Uterus (tissue), 4 donors: Measurements from ENCODE around the gene C10orf95. TPM values are rescaled to one million over a fixed set of nuclear protein-coding genes. Genes with fewer than 3 reads are reported as not detected.

Experiments used
- DNase-seq, 2 donors: peaks; one replicate each; pipeline ENCODE4 v3.0.0-alpha.2; 2019 to 2020
- H3K27ac ChIP-seq, 2 donors: fragments of 200-600 bp; sonication (generic); 1 replicate in 1 of 2; 2 replicates in 1 of 2; pipeline ENCODE4 v1.5.1; 2016 to 2018
- H3K27me3 ChIP-seq, 2 donors: fragments of 200-600 bp; sonication (generic); one replicate each; pipeline ENCODE4 v1.5.1; 2018 to 2019; ENCODE audit warnings: control low read depth in 1 of 2
- H3K36me3 ChIP-seq, 2 donors: fragments of 200-600 bp; sonication (generic); one replicate each; pipeline ENCODE4 v1.5.1; 2019; ENCODE audit warnings: control low read depth in 1 of 2
- H3K4me1 ChIP-seq, 2 donors: fragments of 200-600 bp; sonication (generic); one replicate each; pipeline ENCODE4 v1.5.1; 2018 to 2019; ENCODE audit warnings: control low read depth in 1 of 2
- H3K4me3 ChIP-seq, 2 donors: fragments of 200-600 bp; sonication (generic); 1 replicate in 1 of 2; 2 replicates in 1 of 2; pipeline ENCODE4 v1.5.1; 2018 to 2019; ENCODE audit warnings: mild to moderate bottlenecking in 1 of 2
- H3K9me3 ChIP-seq, 2 donors: fragments of 200-600 bp; sonication (generic); one replicate each; pipeline ENCODE4 v1.5.1; 2019; ENCODE audit warnings: control low read depth in 1 of 2
- POLR2A ChIP-seq, 2 donors: fragments of 450-650 bp; IDR thresholded peaks; one replicate each; pipeline ENCODE4 v1.6.1; 2016; ENCODE audit warnings: antibody characterized with exemption in 2 of 2, mild to moderate bottlenecking in 1 of 2, moderate library complexity in 1 of 2
- intact Hi-C: fragments of 100-400 bp; cut with DNase I; formaldehyde crosslinking; loops from one replicate; pipeline ENCODE4 v1.15.1; 2023; ENCODE audit warnings: low total_unique reads
- total RNA-seq, 4 donors: library from RNA; depleted of rRNA in 3 of 4; stranded (reverse); fragments of >200 nt in 3 of 4; gene quantifications; one replicate each; pipeline versions ENCODE4 v1.1.0 to v1.2.4, GENCODE V29; 2014 to 2023
- TF ChIP-seq, protein P1 (sequence below), 4 experiments: fragments of 200-600 bp in 2 of 4; fragments of 450-650 bp in 2 of 4; sonication (generic) in 2 of 4; IDR thresholded peaks; one replicate each; pipeline ENCODE4 v1.5.1; 2016 to 2019; ENCODE audit warnings: antibody characterized with exemption in 4 of 4, mild to moderate bottlenecking in 2 of 4, moderate library complexity in 1 of 4
- donor health status: DM: yes; HTN: yes; CAD: no.

The C10orf95 gene
- total RNA-seq, 4 donors from 2014 or later, result 0.21 TPM; not detected in 3

DNA sequence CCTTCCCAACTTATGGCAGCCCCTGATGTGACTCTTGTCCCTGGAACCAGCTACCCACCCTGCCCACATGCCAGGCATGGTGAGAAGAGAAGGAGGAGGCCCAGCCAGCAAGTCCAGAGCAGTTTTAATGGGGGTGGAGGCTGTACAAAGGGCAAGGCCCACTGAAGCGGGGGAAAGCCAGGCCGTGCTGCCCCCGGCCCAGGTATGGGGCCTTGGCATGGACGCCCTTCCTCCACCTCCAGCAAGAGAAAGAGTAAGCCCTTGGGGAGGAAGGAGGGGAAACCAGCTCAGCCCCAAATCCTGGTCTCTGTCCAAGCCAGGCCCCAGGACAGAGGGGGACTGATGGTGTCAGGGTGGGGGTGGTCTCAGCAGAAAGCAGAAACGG lies 48.8 kb downstream of the C10orf95 start:
- TF ChIP-seq POLR2A (IDR thresholded peaks at IDR 0.05), result no peak
- TF ChIP-seq, protein P1, sequence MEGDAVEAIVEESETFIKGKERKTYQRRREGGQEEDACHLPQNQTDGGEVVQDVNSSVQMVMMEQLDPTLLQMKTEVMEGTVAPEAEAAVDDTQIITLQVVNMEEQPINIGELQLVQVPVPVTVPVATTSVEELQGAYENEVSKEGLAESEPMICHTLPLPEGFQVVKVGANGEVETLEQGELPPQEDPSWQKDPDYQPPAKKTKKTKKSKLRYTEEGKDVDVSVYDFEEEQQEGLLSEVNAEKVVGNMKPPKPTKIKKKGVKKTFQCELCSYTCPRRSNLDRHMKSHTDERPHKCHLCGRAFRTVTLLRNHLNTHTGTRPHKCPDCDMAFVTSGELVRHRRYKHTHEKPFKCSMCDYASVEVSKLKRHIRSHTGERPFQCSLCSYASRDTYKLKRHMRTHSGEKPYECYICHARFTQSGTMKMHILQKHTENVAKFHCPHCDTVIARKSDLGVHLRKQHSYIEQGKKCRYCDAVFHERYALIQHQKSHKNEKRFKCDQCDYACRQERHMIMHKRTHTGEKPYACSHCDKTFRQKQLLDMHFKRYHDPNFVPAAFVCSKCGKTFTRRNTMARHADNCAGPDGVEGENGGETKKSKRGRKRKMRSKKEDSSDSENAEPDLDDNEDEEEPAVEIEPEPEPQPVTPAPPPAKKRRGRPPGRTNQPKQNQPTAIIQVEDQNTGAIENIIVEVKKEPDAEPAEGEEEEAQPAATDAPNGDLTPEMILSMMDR (IDR thresholded peaks at IDR 0.05), result no peak
- no peaks in the 10 kb centered on the region for H3K36me3 ChIP-seq
- DNase-seq, result no peak
- intact Hi-C loops, result no loop called here
- peak overlapping the region in 1 of 2 donors; percentile 27 for H3K27ac ChIP-seq
- no peaks in the 10 kb centered on the region for H3K27me3 ChIP-seq
- no peak overlapping the region for H3K4me3 ChIP-seq
- peaks cover 0 to 11% of the 10 kb centered on the region in 2 donors for H3K4me1 ChIP-seq
- no peaks in the 10 kb centered on the region for H3K9me3 ChIP-seq

DNA sequence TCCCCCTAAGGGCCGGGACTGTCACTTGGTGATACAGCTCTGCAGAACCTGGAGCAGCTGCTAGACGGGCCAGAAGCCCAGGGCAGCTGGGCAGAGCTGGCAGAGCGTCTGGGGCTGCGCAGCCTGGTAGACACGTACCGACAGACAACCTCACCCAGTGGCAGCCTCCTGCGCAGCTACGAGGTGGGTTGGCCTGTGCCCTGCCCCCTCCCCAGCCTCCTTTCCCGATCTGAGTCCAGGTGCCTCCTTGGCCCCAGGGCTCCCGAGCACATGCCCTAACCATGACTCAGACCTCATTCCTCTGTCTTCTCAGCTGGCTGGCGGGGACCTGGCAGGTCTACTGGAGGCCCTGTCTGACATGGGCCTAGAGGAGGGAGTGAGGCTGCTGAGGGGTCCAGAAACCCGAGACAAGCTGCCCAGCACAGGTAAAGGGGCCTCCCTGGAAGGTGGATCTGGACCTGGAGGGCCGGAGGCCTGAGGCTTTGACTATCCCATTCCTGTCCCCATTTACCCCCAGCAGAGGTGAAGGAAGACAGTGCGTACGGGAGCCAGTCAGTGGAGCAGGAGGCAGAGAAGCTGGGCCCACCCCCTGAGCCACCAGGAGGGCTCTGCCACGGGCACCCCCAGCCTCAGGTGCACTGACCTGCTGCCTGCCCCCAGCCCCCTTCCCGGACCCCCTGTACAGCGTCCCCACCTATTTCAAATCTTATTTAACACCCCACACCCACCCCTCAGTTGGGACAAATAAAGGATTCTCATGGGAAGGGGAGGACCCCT lies 49.4 kb downstream of the C10orf95 start:
- TF ChIP-seq POLR2A (IDR thresholded peaks at IDR 0.05), result no peak
- TF ChIP-seq, protein P1 (IDR thresholded peaks at IDR 0.05), result no peak
- DNase-seq, result no peak
- H3K4me3 ChIP-seq, result no peak overlapping the region
- H3K27me3 ChIP-seq, result no peaks in the 10 kb centered on the region
- no peaks in the 10 kb centered on the region for H3K36me3 ChIP-seq
- intact Hi-C loops, result no loop called here
- H3K9me3 ChIP-seq, result no peaks in the 10 kb centered on the region
- peaks cover 0 to 11% of the 10 kb centered on the region in 2 donors for H3K4me1 ChIP-seq
- H3K27ac ChIP-seq, result peak overlapping the region in 1 of 2 donors; percentile 25

DNA sequence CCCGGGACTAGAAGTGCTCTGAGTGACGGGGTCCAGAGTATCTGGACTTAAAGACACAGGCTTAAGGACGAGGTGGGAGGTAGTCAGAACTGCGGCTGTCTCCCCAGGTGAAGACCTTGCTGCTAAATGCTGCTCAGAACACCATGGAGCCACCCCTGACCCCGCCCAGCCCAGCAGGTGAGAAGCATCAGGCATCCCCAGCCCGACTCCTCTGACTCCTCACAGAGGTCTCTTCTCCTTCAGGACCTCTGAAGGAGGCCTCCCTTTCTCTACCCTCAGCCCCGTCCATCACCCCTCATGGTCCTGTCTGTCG lies 50.0 kb downstream of the C10orf95 start:
- DNase-seq, result no peak
- intact Hi-C loops, result no loop called here
- Histone ChIP-seq H3K27me3 (no peaks in the 10 kb centered on the region), H3K4me3 (no peak overlapping the region), H3K36me3 (no peaks in the 10 kb centered on the region), H3K9me3 (no peaks in the 10 kb centered on the region), H3K27ac (no peak overlapping the region), H3K4me1 (peaks cover 0 to 15% of the 10 kb centered on the region in 2 donors)
- TF ChIP-seq, protein P1 (IDR thresholded peaks at IDR 0.05), result no peak
- no peak for TF ChIP-seq POLR2A (IDR thresholded peaks at IDR 0.05)

DNA sequence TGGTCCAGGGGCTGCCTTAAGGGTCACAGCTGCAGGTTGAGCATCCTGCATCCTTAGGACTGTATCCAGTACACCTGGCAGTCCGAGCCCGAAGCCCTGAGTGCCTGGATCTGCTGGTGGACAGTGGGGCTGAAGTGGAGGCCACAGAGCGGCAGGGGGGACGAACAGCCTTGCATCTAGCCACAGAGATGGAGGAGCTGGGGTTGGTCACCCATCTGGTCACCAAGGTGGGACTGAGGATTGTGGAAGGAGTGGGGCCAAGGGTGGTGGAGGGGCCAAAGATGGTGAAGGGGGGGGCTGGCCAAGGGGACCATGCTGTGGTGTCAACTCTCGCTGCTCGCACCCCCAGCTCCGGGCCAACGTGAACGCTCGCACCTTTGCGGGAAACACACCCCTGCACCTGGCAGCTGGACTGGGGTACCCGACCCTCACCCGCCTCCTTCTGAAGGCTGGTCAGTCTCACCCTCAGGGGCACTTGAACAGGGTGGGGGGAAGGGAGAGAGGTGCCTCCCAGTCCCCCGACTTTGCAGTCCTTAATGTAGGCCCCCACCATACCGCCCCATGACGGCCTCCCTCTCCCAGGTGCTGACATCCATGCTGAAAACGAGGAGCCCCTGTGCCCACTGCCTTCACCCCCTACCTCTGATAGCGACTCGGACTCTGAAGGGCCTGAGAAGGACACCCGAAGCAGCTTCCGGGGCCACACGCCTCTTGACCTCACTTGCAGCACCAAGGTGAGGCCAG lies 50.6 kb downstream of the C10orf95 start:
- H3K27ac ChIP-seq, result no peak overlapping the region

More for the DNA sequence above, 50.6 kb downstream of the C10orf95 start:
- intact Hi-C loops, result no loop called here
- Histone ChIP-seq H3K4me3 (no peak overlapping the region), H3K4me1 (peaks cover 0 to 18% of the 10 kb centered on the region in 2 donors), H3K27me3 (no peaks in the 10 kb centered on the region), H3K9me3 (no peaks in the 10 kb centered on the region), H3K36me3 (no peaks in the 10 kb centered on the region)
- no peak for TF ChIP-seq POLR2A (IDR thresholded peaks at IDR 0.05)
- TF ChIP-seq, protein P1 (IDR thresholded peaks at IDR 0.05), result no peak
- DNase-seq, result no peak
